Mesothelial cell of epicardium (in vitro differentiated cells): ENCODE data around the gene QARS1. TPM values are rescaled to one million over a fixed set of nuclear protein-coding genes. Genes with fewer than 3 reads are reported as not detected.
A peak's percentile ranks its signal among the peaks of the same experiment; 100 is the strongest.

Experiments
- DNase-seq, 2 experiments: peaks; one replicate each; pipeline ENCODE4 v3.0.0; 2021; ENCODE audit warnings: low spot score in 2 of 2; ENCODE audit not compliant: unreplicated experiment in 2 of 2
- H3K27ac Mint-ChIP-seq: 2 replicates; pipeline ENCODE4 v1.8.0; 2021; ENCODE audit warnings: mixed read lengths
- H3K27me3 Mint-ChIP-seq: 2 replicates; pipeline ENCODE4 v1.8.0; 2021; ENCODE audit warnings: low read depth, mixed read lengths
- H3K36me3 Mint-ChIP-seq: 2 replicates; pipeline ENCODE4 v1.8.0; 2021; ENCODE audit warnings: mixed read lengths
- H3K4me1 Mint-ChIP-seq: 2 replicates; pipeline ENCODE4 v1.8.0; 2021; ENCODE audit warnings: mixed read lengths
- H3K4me3 Mint-ChIP-seq: 2 replicates; pipeline ENCODE4 v1.8.0; 2021; ENCODE audit warnings: mild to moderate bottlenecking, moderate library complexity, mixed read lengths
- H3K9me3 Mint-ChIP-seq: 2 replicates; pipeline ENCODE4 v1.8.0; 2021; ENCODE audit warnings: mixed read lengths
- CTCF ChIP-seq: fragments of 200-600 bp; sonication (generic); IDR thresholded peaks from one replicate; pipeline ENCODE4 v1.5.0; 2021; ENCODE audit warnings: antibody characterized with exemption; ENCODE audit not compliant: unreplicated experiment
- total RNA-seq: library from RNA; stranded (reverse); gene quantifications from 3 replicates; pipeline ENCODE4 v1.2.1, GENCODE V29; 2021

Gene QARS1
- total RNA-seq, 1 donor from 2014 or later: 364 TPM

DNA sequence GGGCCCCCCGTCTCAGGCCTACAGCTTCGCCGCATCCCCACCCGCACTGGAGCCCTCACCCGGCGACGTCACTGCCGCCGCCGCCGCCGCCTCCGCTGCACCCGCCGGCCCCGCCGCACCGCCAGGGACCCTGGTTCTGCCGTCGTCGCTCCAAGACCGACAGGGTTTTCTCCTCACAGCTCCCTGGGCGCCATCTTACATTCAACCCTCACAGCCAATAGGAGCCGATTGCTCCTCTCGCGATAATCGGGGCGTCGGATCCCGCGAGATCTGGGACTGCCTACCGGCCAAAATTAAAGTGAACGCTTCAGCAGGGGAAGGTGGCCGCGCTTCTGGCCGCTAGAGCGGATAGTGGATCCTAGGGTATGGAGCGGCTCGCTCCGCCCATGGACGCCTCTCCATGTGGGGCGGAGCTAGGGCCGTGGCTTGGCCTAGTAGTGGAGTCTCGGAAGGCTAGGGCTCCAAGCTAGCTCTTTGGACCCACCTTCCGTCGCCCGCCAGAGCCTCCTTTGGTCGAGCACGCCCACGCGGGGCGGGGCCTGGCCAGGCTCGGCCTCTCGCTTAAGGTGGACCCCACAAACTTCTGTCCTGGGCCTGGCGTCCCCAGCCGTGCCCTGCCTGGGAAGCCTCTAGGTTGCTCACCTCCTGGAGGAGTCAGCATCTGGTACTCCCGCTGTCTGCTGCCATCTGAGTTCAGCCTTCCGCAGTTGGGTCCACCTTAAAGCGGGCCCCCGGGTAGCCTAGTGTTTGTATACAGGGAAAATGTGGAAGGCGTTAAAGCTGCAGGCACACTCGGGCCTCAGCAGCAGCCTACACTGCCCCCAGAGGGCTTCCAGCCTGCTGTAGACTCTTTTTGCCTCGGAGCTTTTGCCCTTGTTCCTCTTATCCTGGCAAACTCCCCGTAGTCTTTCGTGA lies 10.4 kb downstream of the QARS1 start, which contains the start of gene QRICH1:
Gene QRICH1 (minus strand): TSS at position 219 of the 915 bp plus-strand sequence. CDS start 17,054 bp downstream, outside the sequence.
- peak within 1 kb of the TSS; percentile 91 for H3K4me3 Mint-ChIP-seq
- no peak for TF ChIP-seq CTCF
- peaks cover 17% of the 10 kb centered on the region for H3K36me3 Mint-ChIP-seq
- H3K27ac Mint-ChIP-seq: peak within 1 kb of the TSS; percentile 99
- no peaks in the 10 kb centered on the region for H3K9me3 Mint-ChIP-seq
- peak; percentile 92 to 98 for DNase-seq
- H3K27me3 Mint-ChIP-seq: no peaks in the 10 kb centered on the region
- H3K4me1 Mint-ChIP-seq: peaks cover 27% of the 10 kb centered on the region

- peaks cover 10% of the 10 kb centered on the region for H3K36me3 Mint-ChIP-seq
- H3K4me1 Mint-ChIP-seq: peaks cover 27% of the 10 kb centered on the region
- H3K27me3 Mint-ChIP-seq: no peaks in the 10 kb centered on the region
- H3K4me3 Mint-ChIP-seq: peak overlapping the region; percentile 91
- DNase-seq: peak; percentile 67 to 79
- H3K9me3 Mint-ChIP-seq: no peaks in the 10 kb centered on the region
- peak overlapping the region; percentile 98 for H3K27ac Mint-ChIP-seq
- TF ChIP-seq CTCF: no peak
Measured at GRCh38 chr3:49092938-49093852, 11.4 kb downstream of the QARS1 start.

- TF ChIP-seq CTCF: no peak
- Mint-ChIP-seq H3K9me3 (no peaks in the 10 kb centered on the region), H3K27me3 (no peaks in the 10 kb centered on the region), H3K36me3 (peaks cover 3% of the 10 kb centered on the region), H3K4me3 (no peak overlapping the region), H3K27ac (no peak overlapping the region), H3K4me1 (no peaks in the 10 kb centered on the region)
- no peak for DNase-seq
Measured at GRCh38 chr3:49081429-49081828, 23.1 kb downstream of the QARS1 start.

- Mint-ChIP-seq H3K27ac (no peak overlapping the region), H3K27me3 (no peaks in the 10 kb centered on the region), H3K4me3 (no peak overlapping the region), H3K9me3 (no peaks in the 10 kb centered on the region), H3K36me3 (peaks cover 8% of the 10 kb centered on the region), H3K4me1 (no peaks in the 10 kb centered on the region)
- no peak for TF ChIP-seq CTCF
- DNase-seq: no peak
Measured at GRCh38 chr3:49079270-49079669, 25.3 kb downstream of the QARS1 start.

GRCh38 chr3:49076646-49077045 lies 27.9 kb downstream of the QARS1 start:
- Mint-ChIP-seq H3K4me1 (no peaks in the 10 kb centered on the region), H3K36me3 (peaks cover 12% of the 10 kb centered on the region), H3K4me3 (no peak overlapping the region), H3K27me3 (no peaks in the 10 kb centered on the region), H3K9me3 (no peaks in the 10 kb centered on the region), H3K27ac (no peak overlapping the region)
- no peak for DNase-seq
- TF ChIP-seq CTCF: no peak
